H9 (cell line): ENCODE results near the gene PERM1. TPM values are rescaled to one million over a fixed set of nuclear protein-coding genes. Genes with fewer than 3 reads are reported as not detected.

Source experiments
- DNase-seq: peaks from one replicate; pipeline ENCODE4 v3.0.0-alpha.2; 2017
- H2AFZ ChIP-seq: one replicate; pipeline ENCODE4 v1.6.1; 2013; ENCODE audit warnings: mild to moderate bottlenecking, low read length, control low read depth, moderate library complexity
- H2AK5ac ChIP-seq: 2 replicates; pipeline ENCODE4 v1.6.1; 2013; ENCODE audit warnings: low read length, control low read depth, mixed read lengths; ENCODE audit not compliant: insufficient read length
- H2BK120ac ChIP-seq: one replicate; pipeline ENCODE4 v1.6.1; 2013; ENCODE audit warnings: low read depth, mild to moderate bottlenecking, low read length, control low read depth, inconsistent platforms; ENCODE audit not compliant: poor library complexity, severe bottlenecking
- H2BK12ac ChIP-seq: 2 replicates; pipeline ENCODE4 v1.6.1; 2013; ENCODE audit warnings: low read length, control low read depth, mixed read lengths, low read depth; ENCODE audit not compliant: insufficient read length
- H2BK15ac ChIP-seq: 2 replicates; pipeline ENCODE4 v1.6.1; 2013; ENCODE audit warnings: low read depth, low read length, control low read depth
- H2BK20ac ChIP-seq: one replicate; pipeline ENCODE4 v1.6.1; 2013; ENCODE audit warnings: low read depth, mild to moderate bottlenecking, low read length, control low read depth, inconsistent platforms; ENCODE audit not compliant: poor library complexity, severe bottlenecking
- H2BK5ac ChIP-seq: 2 replicates; pipeline ENCODE4 v1.6.1; 2013; ENCODE audit warnings: low read length, control low read depth, mixed read lengths; ENCODE audit not compliant: insufficient read length
- H3K14ac ChIP-seq: 2 replicates; pipeline ENCODE4 v1.6.1; 2013; ENCODE audit warnings: low read length, control low read depth; ENCODE audit not compliant: insufficient read depth
- H3K18ac ChIP-seq: 2 replicates; pipeline ENCODE4 v1.6.1; 2013; ENCODE audit warnings: low read depth, mild to moderate bottlenecking, mixed read lengths, low read length, control low read depth; ENCODE audit not compliant: insufficient read length
- H3K23ac ChIP-seq: 2 replicates; pipeline ENCODE4 v1.6.1; 2013; ENCODE audit warnings: low read length, control low read depth, mixed read lengths, low read depth; ENCODE audit not compliant: insufficient read length
- H3K23me2 ChIP-seq: 2 replicates; pipeline ENCODE4 v1.6.1; 2013; ENCODE audit warnings: low read depth, mild to moderate bottlenecking, mixed read lengths, low read length, control low read depth; ENCODE audit not compliant: insufficient read length, poor library complexity, severe bottlenecking
- H3K27ac ChIP-seq: 2 replicates; pipeline ENCODE4 v1.5.1; 2013; ENCODE audit warnings: low read length, control low read depth, mixed read lengths, low read depth; ENCODE audit not compliant: insufficient read length
- H3K27me3 ChIP-seq: 2 replicates; pipeline ENCODE4 v1.6.1; 2013; ENCODE audit warnings: low read length, control low read depth, inconsistent platforms; ENCODE audit not compliant: insufficient read depth
- H3K4ac ChIP-seq: 2 replicates; pipeline ENCODE4 v1.6.1; 2013; ENCODE audit warnings: low read depth, mild to moderate bottlenecking, control low read depth, inconsistent platforms, low read length, moderate library complexity
- H3K4me1 ChIP-seq: 2 replicates; pipeline ENCODE4 v1.6.1; 2013; ENCODE audit warnings: low read length, control low read depth, inconsistent platforms; ENCODE audit not compliant: insufficient read depth
- H3K4me2 ChIP-seq: 2 replicates; pipeline ENCODE4 v1.6.1; 2013; ENCODE audit warnings: low read length, control low read depth, mixed read lengths; ENCODE audit not compliant: insufficient read length, insufficient read depth
- H3K56ac ChIP-seq: 2 replicates; pipeline ENCODE4 v1.6.1; 2013; ENCODE audit warnings: low read depth, mild to moderate bottlenecking, mixed read lengths, low read length, control low read depth; ENCODE audit not compliant: insufficient read length
- H3K79me1 ChIP-seq: 2 replicates; pipeline ENCODE4 v1.6.1; 2013; ENCODE audit warnings: low read depth, mild to moderate bottlenecking, moderate library complexity, low read length, control low read depth, inconsistent platforms; ENCODE audit not compliant: insufficient read depth, poor library complexity, severe bottlenecking
- H3K79me2 ChIP-seq: 2 replicates; pipeline ENCODE4 v1.6.1; 2013; ENCODE audit warnings: low read length, control low read depth, inconsistent platforms; ENCODE audit not compliant: insufficient read depth
- H3K9ac ChIP-seq: 2 replicates; pipeline ENCODE4 v1.6.1; 2013; ENCODE audit warnings: low read length, control low read depth, mixed read lengths; ENCODE audit not compliant: insufficient read length; ENCODE audit errors: extremely low read depth
- H3K9me3 ChIP-seq: one replicate; pipeline ENCODE4 v1.6.1; 2013; ENCODE audit warnings: low read depth, low read length, inconsistent platforms; ENCODE audit not compliant: control insufficient read depth
- H3T11ph ChIP-seq: one replicate; pipeline ENCODE4 v1.6.1; 2013; ENCODE audit warnings: mild to moderate bottlenecking, low read length, control low read depth, inconsistent platforms
- H4K20me1 ChIP-seq: one replicate; pipeline ENCODE4 v1.6.1; 2013; ENCODE audit not compliant: control insufficient read depth, insufficient read length, insufficient read depth
- H4K5ac ChIP-seq: 2 replicates; pipeline ENCODE4 v1.6.1; 2013; ENCODE audit warnings: low read depth, mild to moderate bottlenecking, mixed read lengths, low read length, control low read depth; ENCODE audit not compliant: insufficient read length
- H4K8ac ChIP-seq: replicated peaks from 2 replicates; pipeline ENCODE4 v1.6.1; 2013; ENCODE audit warnings: low read length, control low read depth, mixed read lengths, low read depth; ENCODE audit not compliant: insufficient read length
- H4K91ac ChIP-seq: 2 replicates; pipeline ENCODE4 v1.6.1; 2013; ENCODE audit warnings: low read depth, mild to moderate bottlenecking, moderate library complexity, mixed read lengths, low read length, control low read depth; ENCODE audit not compliant: insufficient read length
- H3K27ac Mint-ChIP-seq, 3 experiments: 2 replicates in 2 of 3; 3 replicates in 1 of 3; pipeline ENCODE4 v1.8.0; 2020 to 2021; ENCODE audit warnings: mixed read lengths in 3 of 3, mild to moderate bottlenecking in 1 of 3, moderate library complexity in 1 of 3
- H3K27me3 Mint-ChIP-seq: 2 replicates; pipeline ENCODE4 v1.8.0; 2021; ENCODE audit warnings: low read depth, mild to moderate bottlenecking, moderate library complexity, mixed read lengths
- H3K36me3 Mint-ChIP-seq, 3 experiments: 2 replicates in 2 of 3; 3 replicates in 1 of 3; pipeline ENCODE4 v1.8.0; 2020 to 2021; ENCODE audit warnings: low read depth in 3 of 3, mixed read lengths in 3 of 3; ENCODE audit not compliant: insufficient read depth in 1 of 3
- H3K4me1 Mint-ChIP-seq, 2 experiments: 2 replicates each; pipeline ENCODE4 v1.8.0; 2020; ENCODE audit warnings: mixed read lengths in 2 of 2
- H3K4me3 Mint-ChIP-seq, 2 experiments: 2 replicates in 1 of 2; 3 replicates in 1 of 2; pipeline ENCODE4 v1.8.0; 2020 to 2021; ENCODE audit warnings: mild to moderate bottlenecking in 2 of 2, mixed read lengths in 2 of 2, moderate library complexity in 1 of 2
- H3K9me3 Mint-ChIP-seq, 2 experiments: 2 replicates in 1 of 2; 3 replicates in 1 of 2; pipeline ENCODE4 v1.8.0; 2020; ENCODE audit warnings: mild to moderate bottlenecking in 2 of 2, mixed read lengths in 2 of 2, moderate library complexity in 1 of 2
- WGBS: extraction: QIAGEN DNeasy Blood & Tissue Kit; methylation state at CpG from one replicate; pipeline ENCODE4 v1.1.7; 2013; ENCODE audit warnings: missing lambda C conversion rate, low lambda C conversion rate, mixed read lengths; ENCODE audit not compliant: insufficient read length; ENCODE audit errors: extremely low coverage; 5-methylcytosine and 5-hydroxymethylcytosine counted together
- total RNA-seq: library from RNA; stranded (reverse); gene quantifications from 2 replicates; pipeline ENCODE4 v1.2.1, GENCODE V29; 2021
- TF ChIP-seq, protein P1 (sequence below): fragments of 200-600 bp; sonication (generic); conservative IDR thresholded peaks from 3 replicates; pipeline ENCODE4 v1.8.0; 2021; ENCODE audit warnings: antibody characterized with exemption, mild to moderate bottlenecking

The PERM1 gene
- total RNA-seq, 1 experiment from 2014 or later: not detected

DNA sequence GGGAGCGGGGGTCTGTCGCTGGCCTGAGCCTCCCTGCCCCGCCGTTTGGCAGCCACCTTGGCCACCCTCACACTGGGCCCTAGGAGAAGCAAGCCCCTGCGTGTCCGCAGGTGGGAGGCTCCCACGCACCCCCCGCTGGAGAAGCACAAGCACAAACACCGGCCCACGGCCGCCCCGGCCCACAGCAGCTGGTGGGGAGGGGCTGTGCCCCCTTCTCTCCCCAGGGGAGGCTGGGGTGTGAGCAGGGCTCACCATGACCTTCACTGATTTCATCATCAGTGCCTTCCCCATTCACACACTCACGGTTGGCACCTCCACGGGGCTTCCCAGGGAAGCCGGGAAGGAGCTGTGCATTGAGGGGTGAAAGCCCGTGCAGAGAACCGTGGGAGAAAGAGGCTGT lies 45.9 kb upstream of the PERM1 start:
- Mint-ChIP-seq H3K4me3 (no peak overlapping the region), H3K36me3 (peaks cover 0 to 14% (median 13%) of the 10 kb centered on the region in 3 experiments; a peak in 6 of 7 replicates), H3K27ac (no peak overlapping the region), H3K4me1 (peaks cover 28 to 35% of the 10 kb centered on the region in 2 experiments), H3K27me3 (peaks cover 9% of the 10 kb centered on the region), H3K9me3 (no peaks in the 10 kb centered on the region; a peak in 1 of 5 replicates)
- Histone ChIP-seq H2BK20ac (no peak overlapping the region), H3K9me3 (no peaks in the 10 kb centered on the region), H3K23ac (no peak overlapping the region), H3K14ac (no peak overlapping the region), H2BK120ac (no peak overlapping the region), H2AK5ac (no peak overlapping the region), H3K27ac (no peak overlapping the region), H3K79me2 (no peaks in the 10 kb centered on the region), H3K18ac (no peak overlapping the region), H2BK15ac (no peak overlapping the region), H4K91ac (no peak overlapping the region), H3K4ac (no peak overlapping the region), H2BK12ac (no peak overlapping the region), H4K8ac (no peak overlapping the region), H4K5ac (no peak overlapping the region), H4K20me1 (no peaks in the 10 kb centered on the region), H3K23me2 (peaks cover 3% of the 10 kb centered on the region), H3K4me1 (peaks cover 9% of the 10 kb centered on the region; the same call in 1 of the 2 replicates), H3K56ac (no peak overlapping the region), H2BK5ac (no peak overlapping the region), H3K4me2 (no peak overlapping the region), H3K79me1 (no peaks in the 10 kb centered on the region), H3K9ac (no peak overlapping the region), H3K27me3 (no peaks in the 10 kb centered on the region), H2AFZ (no peak overlapping the region), H3T11ph (no peak overlapping the region)
- no peak for DNase-seq
- no CpG with 5 or more reads among the region's 17 CpGs for WGBS
- TF ChIP-seq, protein P1, sequence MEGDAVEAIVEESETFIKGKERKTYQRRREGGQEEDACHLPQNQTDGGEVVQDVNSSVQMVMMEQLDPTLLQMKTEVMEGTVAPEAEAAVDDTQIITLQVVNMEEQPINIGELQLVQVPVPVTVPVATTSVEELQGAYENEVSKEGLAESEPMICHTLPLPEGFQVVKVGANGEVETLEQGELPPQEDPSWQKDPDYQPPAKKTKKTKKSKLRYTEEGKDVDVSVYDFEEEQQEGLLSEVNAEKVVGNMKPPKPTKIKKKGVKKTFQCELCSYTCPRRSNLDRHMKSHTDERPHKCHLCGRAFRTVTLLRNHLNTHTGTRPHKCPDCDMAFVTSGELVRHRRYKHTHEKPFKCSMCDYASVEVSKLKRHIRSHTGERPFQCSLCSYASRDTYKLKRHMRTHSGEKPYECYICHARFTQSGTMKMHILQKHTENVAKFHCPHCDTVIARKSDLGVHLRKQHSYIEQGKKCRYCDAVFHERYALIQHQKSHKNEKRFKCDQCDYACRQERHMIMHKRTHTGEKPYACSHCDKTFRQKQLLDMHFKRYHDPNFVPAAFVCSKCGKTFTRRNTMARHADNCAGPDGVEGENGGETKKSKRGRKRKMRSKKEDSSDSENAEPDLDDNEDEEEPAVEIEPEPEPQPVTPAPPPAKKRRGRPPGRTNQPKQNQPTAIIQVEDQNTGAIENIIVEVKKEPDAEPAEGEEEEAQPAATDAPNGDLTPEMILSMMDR: no peak
